GM15510 (cell line): ENCODE results near the gene CBFA2T2.

Experiments
- POLR2A ChIP-seq: IDR thresholded peaks from 3 replicates; pipeline ENCODE4 v1.6.1; 2011; ENCODE audit warnings: borderline replicate concordance; ENCODE audit not compliant: insufficient read length; ENCODE audit errors: extremely low read depth

The CBFA2T2 gene

DNA sequence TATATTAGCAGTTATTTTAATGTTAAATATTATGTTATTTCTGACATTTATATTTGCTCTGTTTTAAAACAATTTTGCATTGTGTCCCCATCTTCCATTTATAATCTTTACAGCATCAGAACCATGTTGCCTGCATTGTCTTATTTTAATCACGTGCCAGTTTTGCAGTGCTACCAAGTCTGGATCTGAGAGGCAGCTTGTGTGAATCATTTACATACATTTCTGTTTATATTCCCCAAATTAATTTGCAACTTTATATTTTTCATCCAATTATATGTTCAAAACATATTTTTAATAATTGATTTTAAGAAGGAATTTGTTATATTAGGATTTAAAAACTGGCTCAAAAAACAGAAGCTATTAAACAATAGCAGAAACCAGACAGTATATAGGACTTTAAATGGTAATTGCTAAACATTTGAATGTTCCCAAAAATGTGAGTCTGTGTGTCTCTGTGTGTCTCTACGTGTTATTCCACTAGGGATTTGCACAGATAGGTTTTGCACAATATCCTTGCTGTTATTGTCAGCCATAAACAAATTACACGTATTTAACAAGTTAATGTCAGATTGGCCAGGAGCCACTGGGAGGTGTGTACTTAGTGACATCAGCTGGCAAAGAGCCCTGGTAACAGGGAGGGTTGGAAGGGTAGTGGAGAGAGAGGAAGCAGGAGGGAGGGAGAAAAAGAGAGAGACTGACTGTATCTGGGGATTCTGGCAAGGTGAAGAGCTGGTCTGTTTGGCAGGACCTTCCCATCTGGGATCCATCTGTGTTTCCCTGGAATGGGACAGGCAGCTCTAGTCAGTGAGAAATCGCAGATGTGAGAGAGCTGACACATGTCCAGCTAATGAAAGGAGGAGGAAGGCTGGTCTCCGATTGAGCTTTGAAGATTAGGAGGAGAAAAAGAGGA is 72.1 kb downstream of the CBFA2T2 start:
- TF ChIP-seq POLR2A: no peak

DNA sequence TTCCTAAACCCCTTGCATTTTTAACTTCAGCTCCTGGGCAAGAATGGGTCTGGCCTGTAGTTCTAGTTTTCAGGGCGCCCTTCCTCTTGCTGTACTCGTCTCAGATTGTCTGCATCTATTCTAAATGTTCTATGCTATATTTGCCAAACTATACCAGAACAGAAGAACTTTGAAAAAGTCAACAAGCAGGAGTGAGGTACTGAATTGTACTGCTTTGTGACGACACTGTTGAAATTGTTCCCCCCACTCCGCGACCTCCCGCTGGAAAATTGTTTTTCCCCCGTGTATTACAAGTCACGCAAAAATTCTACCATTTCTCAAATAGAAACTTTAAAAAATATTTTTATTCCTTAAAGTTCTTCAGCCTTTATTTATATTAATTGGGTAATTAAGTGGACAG is 73.9 kb downstream of the CBFA2T2 start:
- no peak for TF ChIP-seq POLR2A

- no peak for TF ChIP-seq POLR2A
These were observed 77.1 kb downstream of the CBFA2T2 start for GRCh38 chr20:33566781-33567603.

GRCh38 chr20:33567949-33568348 is 78.1 kb downstream of the CBFA2T2 start:
- TF ChIP-seq POLR2A: no peak

GRCh38 chr20:33568378-33568777 is 78.5 kb downstream of the CBFA2T2 start:
- TF ChIP-seq POLR2A: no peak

- no peak for TF ChIP-seq POLR2A
These were observed 79.2 kb downstream of the CBFA2T2 start for GRCh38 chr20:33568868-33569801.

DNA sequence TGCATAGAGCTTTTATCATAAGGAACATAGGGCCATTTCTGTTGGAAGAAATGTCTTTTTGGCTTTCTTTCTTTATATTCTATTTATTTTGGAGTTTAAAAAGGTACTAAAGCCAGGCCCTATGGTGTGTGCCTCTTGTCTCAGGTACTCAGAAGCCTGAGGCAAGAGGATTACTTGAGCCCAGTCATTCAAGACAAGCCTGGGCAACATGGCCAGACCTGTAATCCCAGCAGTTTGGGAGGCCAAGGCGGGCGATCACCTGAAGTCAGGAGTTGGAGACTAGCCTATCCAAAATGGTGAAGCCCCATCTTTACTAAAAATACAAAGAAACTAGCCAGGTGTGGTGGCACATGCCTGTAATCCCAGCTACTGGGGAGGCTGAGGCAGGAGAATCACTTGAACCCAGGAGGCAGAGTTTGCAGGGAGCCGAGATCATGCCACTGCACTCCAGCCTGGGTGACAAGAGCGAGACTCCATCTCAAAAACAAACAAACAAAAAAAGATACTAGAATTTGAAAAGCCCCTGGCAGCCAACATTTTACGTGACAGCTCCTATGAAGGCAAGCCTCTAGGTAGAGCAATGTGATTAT is 80.0 kb downstream of the CBFA2T2 start:
- no peak for TF ChIP-seq POLR2A

GRCh38 chr20:33570743-33571142 is 80.8 kb downstream of the CBFA2T2 start:
- no peak for TF ChIP-seq POLR2A

- no peak for TF ChIP-seq POLR2A
These were observed 85.4 kb downstream of the CBFA2T2 start for GRCh38 chr20:33575282-33575681.

DNA sequence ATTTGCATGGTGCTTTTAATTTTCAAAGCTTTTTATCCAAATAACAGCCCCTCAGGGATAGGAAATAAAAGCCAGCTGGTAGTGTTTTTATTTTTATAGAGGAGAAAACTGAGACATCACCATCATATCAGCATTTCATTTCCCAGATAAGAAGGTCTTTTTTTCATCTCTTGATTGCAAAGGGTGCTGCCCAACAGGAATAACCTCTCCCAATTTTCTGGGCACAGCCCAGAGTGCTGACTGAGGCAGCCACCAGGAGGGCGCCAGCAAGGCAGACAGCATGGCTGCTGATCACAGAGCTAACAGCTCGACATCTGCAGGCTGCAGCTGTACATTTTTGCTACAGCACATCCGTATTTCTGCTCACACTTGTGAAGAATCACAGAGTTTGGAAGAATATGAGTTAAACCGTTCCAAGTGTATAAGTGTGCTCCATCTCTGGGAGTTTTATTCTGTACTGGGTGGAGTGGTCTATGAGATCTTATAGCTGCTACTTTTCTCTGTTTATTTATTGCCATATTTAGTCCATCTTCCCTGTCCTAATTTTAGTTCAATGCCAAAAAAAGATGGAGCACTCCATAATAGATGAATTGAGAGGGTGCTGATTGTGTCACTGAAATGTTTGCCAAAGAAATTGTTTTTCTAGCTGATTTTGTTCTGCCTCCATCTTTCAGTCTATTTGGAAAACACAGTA is 86.7 kb downstream of the CBFA2T2 start:
- TF ChIP-seq POLR2A: no peak

DNA sequence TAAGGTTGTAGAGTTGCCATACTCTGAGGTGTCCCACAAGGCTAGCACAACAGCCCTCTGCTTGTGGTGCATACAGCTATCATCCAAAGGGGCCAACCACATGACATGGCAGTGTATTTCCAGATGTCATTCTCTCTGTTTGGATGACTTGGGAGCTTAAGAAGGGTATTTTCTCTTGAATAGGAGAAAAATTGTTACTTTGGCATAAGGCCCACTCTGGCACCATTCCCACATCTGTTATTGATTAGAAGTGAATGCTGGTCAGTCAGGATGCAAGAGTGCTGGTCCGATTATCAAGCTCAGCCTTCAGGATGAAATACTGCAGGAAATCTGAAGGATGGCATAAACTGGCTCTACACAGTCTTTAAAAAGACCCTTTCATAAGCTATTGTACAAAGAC is 88.6 kb downstream of the CBFA2T2 start:
- no peak for TF ChIP-seq POLR2A

DNA sequence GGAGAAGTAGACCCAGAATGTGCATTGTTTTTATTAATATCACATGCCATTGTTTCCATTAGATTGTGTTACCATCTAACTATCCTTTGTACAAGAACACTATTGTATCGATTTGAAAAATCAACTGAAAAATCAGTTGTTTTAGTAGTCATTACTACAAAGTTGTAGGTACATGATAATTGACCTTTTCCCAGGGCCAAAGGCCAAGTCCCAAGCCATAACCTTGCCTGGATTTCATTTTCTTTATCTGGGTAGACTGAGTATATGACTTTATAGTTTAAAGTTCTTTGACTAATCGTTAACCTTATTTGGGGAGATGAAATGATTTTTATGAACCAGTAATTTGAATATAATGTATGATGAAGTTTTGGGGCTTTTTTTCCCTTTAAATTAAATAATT is 93.2 kb downstream of the CBFA2T2 start:
- no peak for TF ChIP-seq POLR2A

DNA sequence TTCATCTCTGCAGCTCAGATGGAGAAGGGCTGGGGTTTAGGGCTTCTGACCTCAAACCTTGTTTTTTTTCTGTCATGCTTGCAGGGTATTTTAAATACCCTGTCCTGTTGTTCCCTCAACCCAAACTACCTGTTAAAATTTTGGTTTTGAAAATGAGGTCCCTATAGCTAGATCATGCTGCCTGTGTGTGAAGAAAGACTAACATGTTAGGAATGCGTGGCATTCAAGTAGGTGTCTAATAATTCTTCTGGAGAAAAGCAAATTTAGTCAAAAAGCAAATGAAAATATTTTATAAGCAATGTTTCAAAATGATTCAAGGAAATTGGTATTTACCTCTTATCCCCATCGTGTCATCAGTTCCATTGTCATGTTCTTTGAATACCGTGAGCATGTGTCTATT is 95.1 kb downstream of the CBFA2T2 start:
- no peak for TF ChIP-seq POLR2A

DNA sequence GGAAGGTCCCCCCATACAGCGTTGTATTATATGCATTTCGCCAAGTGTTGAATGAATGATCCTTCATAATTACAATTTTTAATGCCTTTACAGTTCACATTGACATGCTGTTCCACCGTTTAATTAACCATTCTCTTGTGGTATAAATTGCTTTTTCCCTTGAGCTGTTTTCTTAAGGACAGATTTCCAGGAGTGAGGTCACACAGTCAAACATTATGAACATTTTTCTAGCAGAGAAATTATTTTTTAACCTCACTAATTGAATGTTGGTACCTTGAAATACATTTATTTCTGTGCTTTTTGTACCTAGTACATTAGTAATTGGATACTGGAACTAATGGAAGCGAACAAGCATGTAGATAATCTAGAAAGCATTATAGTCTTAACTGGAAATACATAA is 95.5 kb downstream of the CBFA2T2 start:
- no peak for TF ChIP-seq POLR2A
